ENCODE measurements around the gene KLHL6.

The KLHL6 gene

DNA sequence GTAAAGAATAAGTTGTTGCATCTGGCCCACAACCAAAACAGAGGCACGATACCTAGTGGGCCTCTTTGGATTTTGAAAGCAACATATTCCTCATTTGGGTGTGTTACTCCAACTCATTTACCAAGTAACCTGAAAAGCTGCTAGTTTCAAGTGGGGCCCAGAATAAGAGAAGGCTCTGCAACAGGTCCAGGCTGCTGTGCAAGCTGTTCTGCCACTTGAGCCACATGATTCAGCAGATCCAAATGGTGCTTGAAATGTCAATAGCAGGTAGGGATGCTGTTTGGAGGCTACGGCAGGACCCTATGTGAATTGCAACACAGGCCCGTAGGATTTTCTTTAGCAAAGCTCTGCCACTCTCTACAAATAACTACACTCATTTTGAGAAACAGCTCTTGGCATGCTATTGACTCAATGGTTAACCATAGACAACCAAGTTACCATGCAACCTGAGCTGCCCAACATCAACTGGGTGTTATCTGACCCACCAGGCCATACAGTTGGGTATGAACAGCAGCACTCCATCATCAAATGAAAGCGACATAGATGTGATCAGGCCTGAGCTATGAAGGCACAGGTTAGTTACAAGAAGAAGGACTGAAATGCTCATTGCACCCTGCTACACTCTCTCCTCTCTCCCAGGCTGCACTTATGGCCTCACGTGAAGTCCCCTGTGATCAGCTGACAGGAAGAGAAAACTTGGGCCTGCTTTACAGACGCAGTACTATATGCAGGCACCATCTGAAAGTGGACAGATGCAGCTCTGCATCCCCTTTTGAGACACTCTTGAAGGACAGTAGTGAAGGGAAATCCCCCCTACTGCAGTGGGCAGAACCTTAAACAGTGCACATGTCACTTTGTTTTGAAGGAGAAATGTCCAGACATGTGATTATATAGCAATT lies 117.6 kb downstream of the KLHL6 start:
- no CpG with 5 or more reads among the region's 6 CpGs for WGBS (ENCODE audit: insufficient coverage, insufficient read length)
- no peak overlapping the region for H3K4me3 ChIP-seq (ENCODE audit: low read length)
- H3K9me3 ChIP-seq (ENCODE audit: control insufficient read depth, insufficient read depth, low read length): no peaks in the 10 kb centered on the region
- H3K27me3 ChIP-seq (ENCODE audit: control insufficient read depth, insufficient read depth, low read length): no peaks in the 10 kb centered on the region; the same call in 1 of the 2 replicates
- H3K36me3 ChIP-seq (ENCODE audit: control insufficient read depth, insufficient read depth, low read length): no peaks in the 10 kb centered on the region
- H3K27ac ChIP-seq (ENCODE audit: low read length): no peak overlapping the region
- peaks cover 6% of the 10 kb centered on the region; the same call in 1 of the 2 replicates for H3K4me1 ChIP-seq (ENCODE audit: control insufficient read depth, insufficient read depth, low read length)
- no peak for DNase-seq (ENCODE audit: low read depth, low spot score)
